Hepatocyte (in vitro differentiated cells): ENCODE results near the gene KCNRG. TPM values are rescaled to one million over a fixed set of nuclear protein-coding genes. Genes with fewer than 3 reads are reported as not detected.

Experiments used
- DNase-seq: peaks from one replicate; pipeline ENCODE4 v3.0.0-alpha.2; 2016; ENCODE audit warnings: low spot score
- H2AFZ ChIP-seq: fragments of 200-600 bp; sonication (generic); 2 replicates; pipeline ENCODE4 v1.6.0; 2016; ENCODE audit warnings: antibody characterized with exemption, mild to moderate bottlenecking
- H3K27ac ChIP-seq: fragments of 200-600 bp; sonication (generic); 2 replicates; pipeline ENCODE4 v1.5.1; 2016; ENCODE audit warnings: mild to moderate bottlenecking
- H3K27me3 ChIP-seq: fragments of 200-600 bp; sonication (generic); 2 replicates; pipeline ENCODE4 v1.6.1; 2016
- H3K36me3 ChIP-seq: fragments of 200-600 bp; sonication (generic); replicated peaks from 2 replicates; pipeline ENCODE4 v1.5.1; 2016; ENCODE audit warnings: low read depth; ENCODE audit not compliant: insufficient read depth
- H3K4me1 ChIP-seq: fragments of 200-600 bp; sonication (generic); 2 replicates; pipeline ENCODE4 v1.5.1; 2016; ENCODE audit warnings: mild to moderate bottlenecking, moderate library complexity; ENCODE audit not compliant: insufficient read depth
- H3K4me2 ChIP-seq: fragments of 200-600 bp; sonication (generic); 2 replicates; pipeline ENCODE4 v1.6.0; 2016
- H3K4me3 ChIP-seq: fragments of 200-600 bp; sonication (generic); 2 replicates; pipeline ENCODE4 v1.5.1; 2016; ENCODE audit warnings: mild to moderate bottlenecking
- H3K79me2 ChIP-seq: fragments of 200-600 bp; sonication (generic); 2 replicates; pipeline ENCODE4 v1.6.0; 2017; ENCODE audit warnings: mild to moderate bottlenecking
- H3K9me2 ChIP-seq: fragments of 200-600 bp; sonication (generic); replicated peaks from 2 replicates; pipeline ENCODE4 v1.6.0; 2017; ENCODE audit warnings: mild to moderate bottlenecking; ENCODE audit not compliant: insufficient read depth
- H3K9me3 ChIP-seq: fragments of 200-600 bp; sonication (generic); 2 replicates; pipeline ENCODE4 v1.5.1; 2016; ENCODE audit warnings: low read depth, mild to moderate bottlenecking
- H4K20me1 ChIP-seq: fragments of 200-600 bp; sonication (generic); 2 replicates; pipeline ENCODE4 v1.6.0; 2016; ENCODE audit warnings: mild to moderate bottlenecking; ENCODE audit not compliant: insufficient read depth, poor library complexity, severe bottlenecking
- CTCF ChIP-seq: fragments of 200-600 bp; sonication (generic); IDR thresholded peaks from 2 replicates; pipeline ENCODE4 v1.5.1; 2016; ENCODE audit warnings: antibody characterized with exemption, mild to moderate bottlenecking; ENCODE audit not compliant: poor library complexity
- EZH2 ChIP-seq: fragments of 200-600 bp; sonication (generic); IDR thresholded peaks from 2 replicates; pipeline ENCODE4 v1.6.1; 2016; ENCODE audit warnings: antibody characterized with exemption, mild to moderate bottlenecking, borderline replicate concordance
- EZH2phosphoT487 ChIP-seq: fragments of 200-600 bp; sonication (generic); IDR thresholded peaks from one replicate; pipeline ENCODE4 v1.6.1; 2018; ENCODE audit warnings: antibody characterized with exemption, mild to moderate bottlenecking, low read depth, moderate library complexity; ENCODE audit not compliant: unreplicated experiment, severe bottlenecking
- WGBS: methylation state at CpG from one replicate; pipeline ENCODE4 v1.1.6; 2016; ENCODE audit warnings: low lambda C conversion rate; ENCODE audit errors: missing lambda C conversion rate; 5-methylcytosine and 5-hydroxymethylcytosine counted together
- polyA plus RNA-seq: library from polyadenylated mRNA; unstranded; fragments of >200 nt; fragmentation: Nextera tagmentation; extraction: Ambion mirVana; gene quantifications from 2 replicates; pipeline ENCODE4 v1.2.1, GENCODE V29; 2016
- total RNA-seq: library from RNA; depleted of rRNA; stranded (reverse); fragments of >200 nt; gene quantifications from 2 replicates; pipeline ENCODE4 v1.2.3, GENCODE V29; 2014

Gene KCNRG
- total and polyA plus RNA-seq, 2 experiments from 2014 or later = 0.57 to 1.3 TPM

- WGBS = 100% methylated on average over 1 of the region's 1 CpG
- Histone ChIP-seq H2AFZ (no peak overlapping the region), H3K4me1 (peaks cover 10% of the 10 kb centered on the region), H3K4me2 (no peak overlapping the region), H3K36me3 (peaks cover 6% of the 10 kb centered on the region), H3K79me2 (peaks cover 43% of the 10 kb centered on the region), H4K20me1 (peaks cover 7% of the 10 kb centered on the region), H3K4me3 (no peak overlapping the region), H3K27ac (no peak overlapping the region), H3K9me3 (no peaks in the 10 kb centered on the region), H3K9me2 (no peaks in the 10 kb centered on the region), H3K27me3 (no peaks in the 10 kb centered on the region)
- no peak for TF ChIP-seq EZH2
- no peak for TF ChIP-seq EZH2phosphoT487
- TF ChIP-seq CTCF = no peak
- no peak for DNase-seq
Measured at GRCh38 chr13:50011461-50011860, 3.8 kb upstream of the KCNRG start.

GRCh38 chr13:50012396-50013169 is 2.7 kb upstream of the KCNRG start:
- Histone ChIP-seq H3K27me3 (no peaks in the 10 kb centered on the region), H3K4me3 (no peak overlapping the region), H3K27ac (no peak overlapping the region), H3K9me2 (no peaks in the 10 kb centered on the region), H3K36me3 (peaks cover 6% of the 10 kb centered on the region), H3K9me3 (no peaks in the 10 kb centered on the region), H3K79me2 (peaks cover 33% of the 10 kb centered on the region), H4K20me1 (peaks cover 7% of the 10 kb centered on the region), H2AFZ (no peak overlapping the region), H3K4me2 (no peak overlapping the region), H3K4me1 (peaks cover 10% of the 10 kb centered on the region)
- 94% methylated on average over 6 of the region's 6 CpGs for WGBS
- TF ChIP-seq EZH2phosphoT487 (no peak), EZH2 (no peak), CTCF (no peak)
- no peak for DNase-seq

GRCh38 chr13:50014386-50014785 is 858 bp upstream of the KCNRG start:
- Histone ChIP-seq H3K9me2 (no peaks in the 10 kb centered on the region), H3K4me1 (peaks cover 10% of the 10 kb centered on the region), H3K79me2 (peaks cover 18% of the 10 kb centered on the region), H2AFZ (no peak overlapping the region), H4K20me1 (no peaks in the 10 kb centered on the region), H3K4me3 (no peak overlapping the region), H3K9me3 (no peaks in the 10 kb centered on the region), H3K4me2 (no peak overlapping the region), H3K36me3 (peaks cover 6% of the 10 kb centered on the region), H3K27ac (no peak overlapping the region), H3K27me3 (no peaks in the 10 kb centered on the region)
- DNase-seq = no peak
- WGBS = 79% methylated on average over 1 of the region's 1 CpG
- TF ChIP-seq EZH2phosphoT487 (no peak), CTCF (no peak), EZH2 (no peak)

GRCh38 chr13:50015750-50016149 is 506 bp downstream of the KCNRG start:
- no peak overlapping the region for H2AFZ ChIP-seq
- no peak for DNase-seq
- no peaks in the 10 kb centered on the region for H3K9me3 ChIP-seq
- H3K4me2 ChIP-seq = no peak overlapping the region
- peaks cover 12% of the 10 kb centered on the region for H3K79me2 ChIP-seq
- H3K27ac ChIP-seq = no peak overlapping the region
- WGBS = 48% methylated on average over 4 of the region's 4 CpGs
- H3K4me3 ChIP-seq = no peak overlapping the region
- H3K27me3 ChIP-seq = no peaks in the 10 kb centered on the region
- TF ChIP-seq CTCF = no peak
- no peak for TF ChIP-seq EZH2phosphoT487
- TF ChIP-seq EZH2 = no peak
- H3K4me1 ChIP-seq = peaks cover 10% of the 10 kb centered on the region
- peaks cover under 1% of the 10 kb centered on the region for H3K36me3 ChIP-seq
- no peaks in the 10 kb centered on the region for H3K9me2 ChIP-seq
- no peaks in the 10 kb centered on the region for H4K20me1 ChIP-seq
